Measurements from ENCODE around the gene KNSTRN. TPM values are rescaled to one million over a fixed set of nuclear protein-coding genes. Genes with fewer than 3 reads are reported as not detected.

The KNSTRN gene
- total RNA-seq, 1 experiment from 2014 or later: 115 TPM

GRCh38 chr15:40364251-40364650, 18.3 kb upstream of the KNSTRN start:
- BruUV-seq (replicated peaks): no TSS peak
- no peak overlapping the region for H3K27ac ChIP-seq (ENCODE audit: low read depth, low read length, poor library complexity, severe bottlenecking)
- no peaks in the 10 kb centered on the region for H3K36me3 ChIP-seq (ENCODE audit: insufficient read depth, low read length, poor library complexity, severe bottlenecking)
- TF ChIP-seq CTCF (conservative IDR thresholded peaks at IDR 0.05; ENCODE audit: low read depth, low read length) (no peak), EZH2 (IDR thresholded peaks at IDR 0.05; ENCODE audit: borderline replicate concordance, low read depth, low read length, poor library complexity, severe bottlenecking) (no peak)
- no peaks in the 10 kb centered on the region for H3K27me3 ChIP-seq (replicated peaks; ENCODE audit: insufficient read depth, low read depth, low read length, poor library complexity)
- peaks cover 9% of the 10 kb centered on the region for H3K4me1 ChIP-seq (ENCODE audit: insufficient read depth, low read length, poor library complexity, severe bottlenecking)
- no peak for DNase-seq (ENCODE audit: low spot score)
- no peaks in the 10 kb centered on the region for H3K9me3 ChIP-seq (ENCODE audit: low read depth, low read length, poor library complexity, severe bottlenecking)
- POLR2A ChIA-PET (ENCODE audit: low non-redundant PET): interaction anchor here (1.2 kb wide), 1 partner anchor 41 kb away, joined by 4 read pairs; no protein-coding TSS in a partner anchor
- CTCF ChIA-PET: no interaction called here
- intact Hi-C loops (cut with micrococcal nuclease; ENCODE audit: unreplicated experiment): no loop called here
- H3K4me3 ChIP-seq (ENCODE audit: low read depth, low read length, poor library complexity, severe bottlenecking): no peak overlapping the region

GRCh38 chr15:40365016-40365415, 17.5 kb upstream of the KNSTRN start:
- Histone ChIP-seq H3K27me3 (replicated peaks; ENCODE audit: insufficient read depth, low read depth, low read length, poor library complexity) (no peaks in the 10 kb centered on the region), H3K9me3 (ENCODE audit: low read depth, low read length, poor library complexity, severe bottlenecking) (no peaks in the 10 kb centered on the region), H3K27ac (ENCODE audit: low read depth, low read length, poor library complexity, severe bottlenecking) (no peak overlapping the region), H3K36me3 (ENCODE audit: insufficient read depth, low read length, poor library complexity, severe bottlenecking) (no peaks in the 10 kb centered on the region), H3K4me3 (ENCODE audit: low read depth, low read length, poor library complexity, severe bottlenecking) (no peak overlapping the region), H3K4me1 (ENCODE audit: insufficient read depth, low read length, poor library complexity, severe bottlenecking) (peaks cover 9% of the 10 kb centered on the region)
- no peak for DNase-seq (ENCODE audit: low spot score)
- intact Hi-C loops (cut with micrococcal nuclease; ENCODE audit: unreplicated experiment): no loop called here
- ChIA-PET POLR2A (ENCODE audit: low non-redundant PET) (interaction anchor here (1.2 kb wide), 1 partner anchor 42 kb away, joined by 4 read pairs; no protein-coding TSS in a partner anchor), CTCF (no interaction called here)
- no TSS peak for BruUV-seq (replicated peaks)
- no peak for TF ChIP-seq CTCF (conservative IDR thresholded peaks at IDR 0.05; ENCODE audit: low read depth, low read length)
- TF ChIP-seq EZH2 (IDR thresholded peaks at IDR 0.05; ENCODE audit: borderline replicate concordance, low read depth, low read length, poor library complexity, severe bottlenecking): no peak

- no peaks in the 10 kb centered on the region for H3K36me3 ChIP-seq (ENCODE audit: insufficient read depth, low read length, poor library complexity, severe bottlenecking)
- intact Hi-C loops (cut with micrococcal nuclease; ENCODE audit: unreplicated experiment): no loop called here
- no peak for DNase-seq (ENCODE audit: low spot score)
- ChIA-PET CTCF (interaction anchor here (0.8 kb wide), 1 partner anchor 12 kb away, joined by 4 read pairs; no protein-coding TSS in a partner anchor), POLR2A (ENCODE audit: low non-redundant PET) (no interaction called here)
- H3K4me1 ChIP-seq (ENCODE audit: insufficient read depth, low read length, poor library complexity, severe bottlenecking): peaks cover 9% of the 10 kb centered on the region
- H3K27ac ChIP-seq (ENCODE audit: low read depth, low read length, poor library complexity, severe bottlenecking): no peak overlapping the region
- TF ChIP-seq EZH2 (IDR thresholded peaks at IDR 0.05; ENCODE audit: borderline replicate concordance, low read depth, low read length, poor library complexity, severe bottlenecking): no peak
- BruUV-seq (replicated peaks): no TSS peak
- no peak overlapping the region for H3K4me3 ChIP-seq (ENCODE audit: low read depth, low read length, poor library complexity, severe bottlenecking)
- H3K27me3 ChIP-seq (replicated peaks; ENCODE audit: insufficient read depth, low read depth, low read length, poor library complexity): no peaks in the 10 kb centered on the region
- H3K9me3 ChIP-seq (ENCODE audit: low read depth, low read length, poor library complexity, severe bottlenecking): no peaks in the 10 kb centered on the region
Observed at GRCh38 chr15:40365624-40366456, 16.7 kb upstream of the KNSTRN start.
